OCI-LY1 (cell line): ENCODE measurements around the gene SEMA3C.

ENCODE experiments used
- CTCF ChIP-seq: fragments of 200-600 bp; sonication (generic), shearing (Covaris generic); IDR thresholded peaks from 2 replicates; pipeline ENCODE4 v1.5.1; 2017; ENCODE audit warnings: mild to moderate bottlenecking, antibody characterized with exemption, low read length, moderate library complexity, mixed read lengths
- EZH2 ChIP-seq: fragments of 200-600 bp; sonication (generic), shearing (Covaris generic); IDR thresholded peaks from 2 replicates; pipeline ENCODE4 v1.8.0; 2017; ENCODE audit warnings: borderline replicate concordance, mixed run types, mild to moderate bottlenecking, antibody characterized with exemption, low read length, moderate library complexity, mixed read lengths

DNA sequence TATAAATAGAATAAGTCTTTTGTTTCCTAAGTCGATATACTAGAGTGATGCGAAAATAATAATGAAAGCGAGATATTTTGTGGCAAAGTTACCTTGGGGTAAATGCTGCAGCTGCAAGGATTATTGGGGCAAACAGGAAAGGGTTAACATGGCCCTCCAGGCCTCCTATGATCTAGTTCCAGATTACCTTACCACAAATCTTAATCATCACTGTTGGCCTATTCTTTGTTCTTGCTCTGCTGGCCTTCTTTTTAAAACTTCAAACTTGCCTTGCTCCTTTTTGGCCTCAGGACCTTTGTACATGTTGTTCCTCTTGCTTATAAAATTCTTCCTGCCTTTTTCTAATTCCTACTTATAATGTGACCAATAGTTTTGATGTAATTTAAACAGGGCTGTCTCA, 81.5 kb downstream of the SEMA3C start:
- TF ChIP-seq CTCF (no peak), EZH2 (no peak)
